ENCODE measurements around the gene PREX1.

GRCh38 chr20:48785256-48785655 is 42.5 kb downstream of the PREX1 start:
- TF ChIP-seq CTCF (optimal IDR thresholded peaks at IDR 0.05 in 1 of 3, IDR thresholded peaks at IDR 0.05 in 1 of 3, conservative IDR thresholded peaks at IDR 0.05 in 1 of 3; ENCODE audit: extremely low read depth in 1 of 3, insufficient read depth in 2 of 3, low read length in 3 of 3) (no peak), EZH2 (IDR thresholded peaks at IDR 0.05; ENCODE audit: low read length) (no peak)
